ENCODE measurements around the gene FAM163B. TPM values are rescaled to one million over a fixed set of nuclear protein-coding genes. Genes with fewer than 3 reads are reported as not detected.

The FAM163B gene
- total RNA-seq, 1 donor from 2014 or later: not detected

- H3K27ac Mint-ChIP-seq: no peak overlapping the region
- no peak for DNase-seq (ENCODE audit: extremely low spot score, unreplicated experiment)
- H3K27me3 Mint-ChIP-seq: peaks cover 16% of the 10 kb centered on the region
- H3K9me3 Mint-ChIP-seq: no peaks in the 10 kb centered on the region
- H3K4me3 Mint-ChIP-seq: no peak overlapping the region
- no peak for TF ChIP-seq CTCF (conservative IDR thresholded peaks at IDR 0.05)
- H3K36me3 Mint-ChIP-seq: no peaks in the 10 kb centered on the region
- peaks cover 18% of the 10 kb centered on the region for H3K4me1 Mint-ChIP-seq (ENCODE audit: unreplicated experiment)
Measured at GRCh38 chr9:133654736-133655657, 45.8 kb upstream of the FAM163B start.

GRCh38 chr9:133653638-133654037, 44.4 kb upstream of the FAM163B start:
- H3K27ac Mint-ChIP-seq: no peak overlapping the region
- TF ChIP-seq CTCF (conservative IDR thresholded peaks at IDR 0.05): no peak
- no peaks in the 10 kb centered on the region for H3K36me3 Mint-ChIP-seq
- DNase-seq (ENCODE audit: extremely low spot score, unreplicated experiment): no peak
- peaks cover 17% of the 10 kb centered on the region for H3K27me3 Mint-ChIP-seq
- H3K4me1 Mint-ChIP-seq (ENCODE audit: unreplicated experiment): peaks cover 8% of the 10 kb centered on the region
- no peaks in the 10 kb centered on the region for H3K9me3 Mint-ChIP-seq
- H3K4me3 Mint-ChIP-seq: no peak overlapping the region

- no peak for DNase-seq (ENCODE audit: extremely low spot score, unreplicated experiment)
- no peak overlapping the region for H3K27ac Mint-ChIP-seq
- H3K4me1 Mint-ChIP-seq (ENCODE audit: unreplicated experiment): no peaks in the 10 kb centered on the region
- H3K27me3 Mint-ChIP-seq: peaks cover 17% of the 10 kb centered on the region
- H3K9me3 Mint-ChIP-seq: no peaks in the 10 kb centered on the region
- no peak for TF ChIP-seq CTCF (conservative IDR thresholded peaks at IDR 0.05)
- H3K36me3 Mint-ChIP-seq: no peaks in the 10 kb centered on the region
- H3K4me3 Mint-ChIP-seq: no peak overlapping the region
Measured at GRCh38 chr9:133650026-133650425, 40.8 kb upstream of the FAM163B start.

- DNase-seq (ENCODE audit: extremely low spot score, unreplicated experiment): no peak
- Mint-ChIP-seq H3K36me3 (no peaks in the 10 kb centered on the region), H3K4me1 (ENCODE audit: unreplicated experiment) (no peaks in the 10 kb centered on the region), H3K9me3 (no peaks in the 10 kb centered on the region), H3K27ac (no peak overlapping the region), H3K27me3 (peaks cover 14% of the 10 kb centered on the region), H3K4me3 (no peak overlapping the region)
- TF ChIP-seq CTCF (conservative IDR thresholded peaks at IDR 0.05): no peak
Measured at GRCh38 chr9:133649194-133649593, 40.0 kb upstream of the FAM163B start.

GRCh38 chr9:133647765-133648469, 38.7 kb upstream of the FAM163B start:
- no peak for DNase-seq (ENCODE audit: extremely low spot score, unreplicated experiment)
- Mint-ChIP-seq H3K4me3 (no peak overlapping the region), H3K27me3 (peaks cover 14% of the 10 kb centered on the region), H3K9me3 (no peaks in the 10 kb centered on the region), H3K4me1 (ENCODE audit: unreplicated experiment) (no peaks in the 10 kb centered on the region), H3K27ac (no peak overlapping the region), H3K36me3 (no peaks in the 10 kb centered on the region)
- no peak for TF ChIP-seq CTCF (conservative IDR thresholded peaks at IDR 0.05)

Data from type B pancreatic cell (in vitro differentiated cells).